NCI-H1694 treated with DMSO at 0.1 percent for 48 hours (cell line): ENCODE measurements around the gene PBX4.

ENCODE experiments used
- DNase-seq: peaks from one replicate; lab custom pipeline; 2025; lab: John Stamatoyannopoulos, UW

Gene PBX4

DNA sequence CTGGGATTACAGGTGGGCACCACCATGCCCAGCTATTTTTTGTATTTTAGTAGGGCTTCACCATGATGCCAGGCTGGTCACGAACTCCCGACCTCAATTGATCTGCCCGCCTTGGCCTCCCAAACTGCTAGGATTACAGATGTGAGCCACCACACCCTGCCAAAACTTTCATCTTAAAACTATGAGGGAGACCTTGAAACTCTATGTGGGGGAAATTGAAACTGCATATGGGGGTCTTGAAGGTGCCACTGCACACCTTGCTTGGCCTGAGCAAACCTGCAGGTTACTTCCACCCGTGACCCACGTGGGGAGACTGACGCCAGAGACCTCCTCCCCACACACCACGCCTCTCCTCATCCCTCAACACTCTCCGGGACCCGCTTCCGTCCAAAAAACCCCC is 64.8 kb downstream of the PBX4 start:
- no peak for DNase-seq

DNA sequence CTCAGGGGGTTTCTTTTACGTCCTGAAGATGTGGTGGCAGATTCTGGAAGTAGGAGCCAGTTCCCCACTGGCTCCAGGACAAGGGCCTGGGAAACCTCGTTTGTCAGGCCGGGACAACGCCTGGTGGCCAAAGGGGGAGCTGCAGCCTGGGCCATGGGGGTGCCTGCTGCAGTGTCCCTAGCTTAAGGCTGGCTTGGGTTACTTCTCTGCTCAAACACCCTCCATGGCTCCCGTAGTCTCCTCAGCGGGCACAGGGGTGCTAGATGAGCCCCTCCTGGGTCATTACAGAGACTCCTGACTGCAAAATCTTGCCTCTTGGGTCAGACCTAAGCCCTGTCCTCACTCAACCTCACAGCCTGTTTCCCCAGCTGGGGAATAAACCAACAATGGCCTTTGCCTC is 65.7 kb downstream of the PBX4 start:
- DNase-seq, result no peak

DNA sequence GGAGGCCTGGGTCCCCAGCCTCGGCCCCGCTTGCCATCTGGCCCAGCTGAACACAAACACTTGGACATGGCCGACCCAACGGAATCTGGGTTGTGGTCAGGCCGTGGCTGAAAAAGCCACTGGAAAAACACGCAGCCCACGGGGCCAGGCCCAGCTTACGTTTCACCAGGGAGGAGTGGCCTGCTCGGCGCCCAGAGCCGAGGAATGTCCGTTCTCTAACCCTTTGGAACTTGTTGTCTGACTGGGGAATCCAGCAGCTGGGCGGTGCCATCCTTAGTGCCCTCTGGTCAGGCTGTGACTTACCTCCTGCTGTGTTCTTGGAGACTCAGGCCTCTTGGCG is 66.7 kb downstream of the PBX4 start:
- no peak for DNase-seq

DNA sequence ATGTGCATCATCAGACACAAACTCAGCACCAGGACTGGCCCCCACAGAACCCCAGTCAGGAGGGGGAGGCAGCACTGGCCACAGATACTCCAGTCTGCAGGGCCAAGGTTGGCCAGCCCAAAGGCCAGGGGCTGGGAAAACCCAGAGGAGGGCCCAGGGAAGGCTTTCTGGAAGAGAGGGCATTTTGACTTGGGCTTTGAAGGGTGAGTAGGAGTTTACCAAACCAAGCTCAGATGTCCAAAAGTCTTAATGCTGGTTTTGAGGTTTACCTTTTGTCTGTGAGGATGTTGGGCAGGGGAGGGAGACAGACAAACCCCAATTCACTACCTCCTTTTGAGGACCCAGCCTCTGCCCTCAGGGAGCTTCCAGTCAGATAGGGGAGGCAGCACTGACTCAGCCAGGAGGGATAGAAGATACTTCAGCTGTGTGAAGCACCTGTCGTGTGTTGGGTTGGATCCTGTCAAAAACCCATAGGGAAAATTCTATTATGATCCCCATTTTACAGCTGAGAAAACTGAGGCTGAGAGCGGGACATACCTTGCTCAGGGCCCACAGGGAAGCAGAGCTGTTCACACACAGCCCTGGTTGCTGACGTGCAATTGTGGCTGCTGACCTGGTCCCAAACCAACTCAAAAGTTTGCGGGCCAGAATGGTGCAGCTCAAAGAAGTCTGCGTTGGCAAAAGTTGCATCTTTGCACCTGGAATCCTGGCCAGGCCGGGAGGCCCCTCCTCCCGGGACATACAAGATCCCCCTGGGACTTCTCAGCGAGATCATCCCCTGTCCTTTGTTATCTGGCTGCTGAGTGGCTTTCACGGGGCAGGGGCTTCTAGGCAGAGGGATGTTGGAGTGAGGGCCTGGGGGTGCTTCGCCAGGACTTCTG is 67.3 kb downstream of the PBX4 start:
- DNase-seq, result no peak

DNA sequence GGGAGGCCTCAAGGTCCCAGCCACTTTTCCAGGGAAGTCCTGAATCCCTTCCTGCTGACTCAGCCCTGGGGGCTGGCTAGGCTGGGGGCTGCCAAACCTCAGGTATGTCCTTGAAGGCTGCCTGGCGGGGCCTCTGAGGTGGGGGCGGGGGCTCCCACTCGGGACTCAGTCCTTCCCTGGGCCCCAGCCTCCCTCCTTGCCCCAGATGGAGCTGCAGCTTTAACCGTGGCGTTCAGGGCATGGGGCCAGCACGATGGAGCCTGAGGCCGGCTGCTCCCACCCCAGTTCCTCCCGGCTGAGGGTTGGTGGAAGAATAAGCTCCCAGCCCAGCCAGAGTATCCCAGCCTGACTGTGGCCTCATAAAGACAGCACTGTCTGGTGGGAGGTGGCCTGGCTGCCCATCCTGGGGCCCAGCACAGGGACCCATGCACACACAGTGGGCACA is 68.0 kb downstream of the PBX4 start:
- DNase-seq, result no peak

DNA sequence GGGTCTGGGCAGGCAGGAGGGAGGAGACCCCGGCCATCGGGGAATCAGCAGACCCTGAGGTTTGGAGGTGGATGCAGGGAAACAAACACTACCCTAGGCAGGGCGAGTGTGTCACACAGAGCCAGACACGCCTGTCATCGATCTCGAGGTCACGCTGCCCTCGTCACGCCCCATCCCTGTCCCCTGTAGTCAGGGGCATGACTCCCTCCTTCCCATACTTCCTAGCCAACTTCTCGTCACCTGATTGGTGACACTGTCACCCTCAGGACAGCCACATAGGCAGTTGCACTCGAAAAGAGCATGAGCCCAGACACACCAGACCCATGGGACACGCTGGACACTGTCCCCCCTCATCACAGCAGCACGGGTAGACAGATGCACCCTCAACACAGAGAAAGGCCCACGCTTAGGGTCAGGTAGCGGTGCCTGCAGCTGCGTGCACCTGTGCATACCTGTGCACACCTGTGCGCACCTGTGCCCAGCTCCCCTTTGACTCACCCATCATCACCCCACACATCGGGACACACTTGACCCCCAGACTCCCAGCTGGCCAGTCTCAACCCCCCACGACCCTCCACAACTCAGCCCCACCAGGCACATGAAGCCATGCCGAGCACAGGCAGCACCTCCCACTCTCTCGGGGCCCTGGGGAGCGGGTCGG is 68.6 kb downstream of the PBX4 start:
- DNase-seq, result no peak

DNA sequence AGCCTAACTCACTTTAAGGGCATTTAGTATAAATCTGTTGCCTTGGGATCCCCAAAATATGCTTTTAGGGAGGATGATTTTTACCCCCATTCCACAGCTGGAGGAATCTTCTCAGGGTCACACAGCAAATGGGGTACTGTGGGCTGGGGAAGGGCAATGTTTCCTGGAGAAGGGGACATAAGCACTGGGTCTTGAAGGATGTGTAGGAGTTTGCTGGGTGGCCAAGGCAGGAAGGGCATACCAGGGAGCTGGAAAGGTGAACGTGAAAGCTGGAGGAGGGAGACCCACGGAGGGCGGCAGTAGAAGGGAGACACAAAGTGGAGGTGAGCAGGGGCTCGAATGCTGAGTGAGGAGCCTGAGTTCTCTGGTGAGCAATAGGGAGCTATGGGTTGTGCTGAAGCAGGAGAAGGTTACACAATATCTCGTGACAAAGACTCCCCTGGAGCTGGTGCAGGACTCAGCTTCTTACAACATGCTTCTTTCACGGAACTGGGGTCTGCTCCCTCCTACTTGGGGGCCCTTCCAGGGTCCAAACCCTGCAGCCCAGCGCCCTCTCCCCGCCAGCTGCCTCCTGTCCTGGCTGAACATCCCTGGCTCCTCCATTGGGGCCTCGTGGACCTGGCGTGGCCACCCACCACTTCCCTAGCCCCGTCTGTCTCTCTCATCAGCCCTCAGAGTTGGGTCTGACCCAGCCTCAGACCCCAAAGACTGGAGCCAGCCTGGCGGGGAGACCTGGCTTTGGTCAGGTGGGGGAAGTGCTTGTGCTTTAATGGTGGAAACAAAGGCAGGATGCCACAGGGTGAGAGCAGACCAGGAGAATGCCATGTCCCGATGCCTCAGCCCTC is 69.3 kb downstream of the PBX4 start:
- no peak for DNase-seq

DNA sequence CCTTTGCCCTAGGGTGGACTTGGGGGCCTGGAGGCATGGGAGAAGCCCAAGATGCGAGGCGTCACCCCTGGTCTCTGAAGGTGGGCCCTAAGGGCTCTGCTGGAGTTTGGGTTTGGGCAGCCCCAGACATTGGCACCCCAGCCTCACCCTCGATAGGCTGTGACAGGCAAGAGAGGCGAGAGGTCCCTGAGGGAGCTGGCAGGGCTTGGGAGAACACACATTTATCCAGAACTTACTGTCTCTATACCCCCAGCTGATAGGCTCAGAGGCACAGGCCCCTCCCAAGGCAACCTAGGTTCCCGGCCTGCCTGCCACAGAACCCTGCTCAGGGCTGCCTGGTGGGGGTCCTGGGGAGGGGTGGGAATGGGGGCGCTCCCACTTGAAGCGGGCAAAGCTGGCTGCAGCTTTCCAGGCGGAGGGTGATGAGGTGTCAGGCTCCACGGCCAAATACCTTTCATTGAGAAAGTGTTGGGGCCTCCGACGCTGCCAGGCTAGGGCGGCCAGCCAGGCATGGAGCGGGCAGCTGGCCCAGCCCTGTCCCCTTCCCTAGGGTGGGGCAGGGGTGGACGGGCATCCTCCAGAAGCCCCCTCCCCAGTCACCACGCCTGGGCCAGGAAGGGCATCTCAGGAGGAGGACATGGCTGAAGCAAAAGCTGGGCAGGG is 70.7 kb downstream of the PBX4 start:
- DNase-seq, result no peak

DNA sequence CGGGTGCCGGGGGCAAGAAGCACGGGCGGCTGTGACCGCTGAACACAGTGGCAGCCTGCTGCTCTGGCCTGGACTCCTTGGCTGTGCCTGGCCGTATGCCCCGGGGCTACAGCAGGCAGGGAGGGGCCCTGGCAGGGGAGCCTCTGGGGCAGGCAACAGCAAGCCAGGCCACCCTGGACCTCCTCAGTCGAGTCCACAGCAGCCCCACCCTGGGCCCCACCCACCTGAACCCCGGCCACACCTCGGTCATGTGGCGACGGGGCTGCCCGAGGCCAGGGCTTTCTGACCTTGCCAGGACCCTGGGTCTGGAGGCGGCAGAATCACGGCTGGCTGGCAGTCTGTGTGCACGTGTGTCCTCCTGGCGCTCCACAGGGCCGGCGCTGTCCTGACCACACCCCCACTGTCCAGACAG is 71.7 kb downstream of the PBX4 start:
- no peak for DNase-seq

DNA sequence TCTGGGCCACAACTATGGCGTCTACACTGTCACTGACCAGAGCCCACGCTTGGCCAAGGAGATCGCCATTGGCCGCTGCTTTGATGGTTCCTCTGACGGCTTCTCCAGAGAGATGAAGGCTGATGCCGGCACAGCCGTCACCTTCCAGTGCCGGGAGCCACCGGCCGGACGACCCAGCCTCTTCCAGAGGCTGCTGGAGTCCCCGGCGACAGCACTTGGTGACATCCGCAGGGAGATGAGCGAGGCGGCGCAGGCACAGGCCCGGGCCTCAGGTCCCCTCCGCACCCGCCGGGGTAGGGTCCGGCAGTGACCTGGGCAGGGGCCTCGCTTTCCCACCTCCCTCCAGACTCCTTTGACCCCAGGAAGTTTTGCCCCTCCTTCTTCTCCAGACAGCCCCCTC is 72.8 kb downstream of the PBX4 start:
- DNase-seq, result no peak

DNA sequence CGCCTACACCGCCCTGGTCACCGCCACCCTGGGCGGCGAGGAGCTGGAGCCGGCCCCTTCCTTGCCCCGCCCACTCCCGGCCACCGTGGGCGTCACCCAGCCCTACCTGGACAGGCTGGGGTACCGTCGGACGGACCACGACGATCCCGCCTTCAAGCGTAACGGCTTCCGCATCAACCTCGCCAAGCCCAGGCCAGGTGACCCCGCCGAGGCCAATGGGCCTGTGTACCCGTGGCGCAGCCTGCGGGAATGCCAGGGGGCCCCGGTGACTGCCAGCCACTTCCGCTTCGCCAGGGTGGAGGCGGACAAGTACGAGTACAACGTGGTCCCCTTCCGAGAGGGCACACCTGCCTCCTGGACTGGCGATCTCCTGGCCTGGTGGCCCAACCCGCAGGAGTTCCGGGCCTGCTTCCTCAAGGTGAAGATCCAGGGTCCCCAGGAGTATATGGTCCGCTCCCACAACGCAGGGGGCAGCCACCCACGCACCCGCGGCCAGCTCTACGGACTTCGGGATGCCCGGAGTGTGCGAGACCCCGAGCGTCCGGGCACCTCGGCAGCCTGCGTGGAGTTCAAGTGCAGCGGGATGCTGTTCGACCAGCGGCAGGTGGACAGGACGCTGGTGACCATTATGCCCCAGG is 73.4 kb downstream of the PBX4 start:
- no peak for DNase-seq

DNA sequence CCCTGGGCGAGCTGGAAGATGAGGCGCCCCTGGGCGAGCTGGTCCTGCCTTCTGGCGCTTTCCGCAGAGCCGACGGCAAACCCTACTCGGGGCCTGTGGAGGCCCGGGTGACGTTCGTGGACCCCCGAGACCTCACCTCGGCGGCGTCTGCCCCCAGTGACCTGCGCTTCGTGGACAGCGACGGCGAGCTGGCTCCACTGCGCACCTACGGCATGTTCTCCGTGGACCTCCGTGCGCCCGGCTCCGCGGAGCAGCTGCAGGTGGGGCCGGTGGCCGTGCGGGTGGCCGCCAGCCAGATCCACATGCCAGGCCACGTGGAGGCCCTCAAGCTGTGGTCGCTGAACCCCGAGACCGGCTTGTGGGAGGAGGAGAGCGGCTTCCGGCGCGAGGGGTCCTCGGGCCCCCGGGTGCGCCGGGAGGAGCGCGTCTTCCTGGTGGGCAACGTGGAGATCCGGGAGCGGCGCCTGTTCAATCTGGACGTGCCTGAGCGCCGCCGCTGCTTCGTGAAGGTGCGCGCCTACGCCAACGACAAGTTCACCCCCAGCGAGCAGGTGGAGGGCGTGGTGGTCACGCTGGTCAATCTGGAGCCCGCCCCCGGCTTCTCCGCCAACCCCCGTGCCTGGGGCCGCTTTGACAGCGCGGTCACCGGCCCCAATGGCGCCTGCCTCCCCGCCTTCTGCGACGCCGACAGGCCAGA is 74.1 kb downstream of the PBX4 start:
- no peak for DNase-seq

DNA sequence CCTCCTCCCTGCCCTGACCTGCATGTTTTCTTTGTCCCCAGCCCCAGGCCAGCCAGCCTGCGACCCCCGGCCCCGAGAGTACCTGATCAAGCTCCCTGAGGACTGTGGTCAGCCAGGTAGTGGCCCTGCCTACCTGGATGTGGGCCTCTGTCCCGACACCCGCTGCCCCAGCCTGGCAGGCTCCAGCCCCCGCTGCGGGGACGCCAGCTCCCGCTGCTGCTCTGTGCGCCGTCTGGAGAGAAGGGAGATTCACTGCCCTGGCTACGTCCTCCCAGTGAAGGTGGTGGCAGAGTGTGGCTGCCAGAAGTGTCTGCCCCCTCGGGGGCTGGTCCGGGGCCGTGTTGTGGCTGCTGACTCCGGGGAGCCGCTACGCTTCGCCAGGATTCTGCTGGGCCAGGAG is 74.8 kb downstream of the PBX4 start:
- no peak for DNase-seq

DNA sequence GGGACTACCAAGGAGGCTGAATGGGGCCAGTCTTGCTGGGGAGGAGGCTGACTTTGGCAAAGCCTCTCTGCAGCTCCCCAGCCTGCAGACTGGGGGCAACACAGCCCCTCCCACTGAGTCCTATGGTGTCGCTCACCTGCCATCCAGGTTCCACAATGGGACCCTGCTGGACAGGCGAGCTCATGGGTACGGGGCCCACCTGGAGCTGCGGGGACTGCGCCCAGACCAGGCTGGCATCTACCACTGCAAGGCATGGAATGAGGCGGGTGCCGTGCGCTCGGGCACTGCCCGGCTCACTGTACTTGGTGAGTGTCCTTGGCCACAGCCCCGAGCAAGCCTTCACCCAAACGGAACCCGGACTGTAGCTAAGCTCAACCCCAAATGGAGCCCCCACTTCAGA is 75.4 kb downstream of the PBX4 start:
- DNase-seq, result no peak

DNA sequence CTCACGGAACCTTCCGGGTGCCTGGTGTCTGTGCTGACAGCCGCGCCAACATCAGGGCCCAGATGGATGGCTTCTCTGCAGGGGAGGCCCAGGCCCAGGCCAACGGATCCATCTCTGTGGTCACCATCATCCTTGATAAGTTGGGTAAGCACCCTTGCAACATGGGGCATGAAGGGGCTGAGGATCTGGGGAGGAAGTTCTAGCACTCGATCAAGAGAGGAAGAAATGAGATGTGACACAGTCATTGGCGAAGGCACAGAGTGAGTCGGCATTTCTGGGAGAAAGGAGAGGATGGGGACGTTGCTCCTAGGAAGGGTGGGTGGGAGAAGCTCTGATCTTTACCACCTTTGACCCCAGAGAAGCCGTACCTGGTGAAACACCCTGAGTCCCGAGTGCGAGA is 76.0 kb downstream of the PBX4 start:
- no peak for DNase-seq

DNA sequence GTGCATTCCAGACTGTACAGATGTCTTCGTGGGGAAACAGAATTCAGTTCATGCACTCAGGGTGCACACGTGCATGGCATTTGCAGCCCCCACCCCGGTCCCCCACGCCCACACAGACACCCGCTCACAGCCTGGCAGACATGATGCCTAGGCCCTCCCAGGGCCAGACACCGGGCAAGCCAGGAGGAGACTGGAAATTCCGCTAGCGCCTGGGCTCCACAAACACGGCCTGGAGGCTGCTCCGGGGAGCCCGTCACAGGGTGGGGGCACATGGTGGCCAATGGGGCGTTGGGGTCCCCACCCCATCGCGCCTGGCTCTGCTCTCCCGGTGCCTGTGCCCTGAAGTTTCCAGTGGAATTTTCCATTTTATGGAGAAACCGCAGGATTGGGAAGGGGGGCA is 76.9 kb downstream of the PBX4 start:
- no peak for DNase-seq

DNA sequence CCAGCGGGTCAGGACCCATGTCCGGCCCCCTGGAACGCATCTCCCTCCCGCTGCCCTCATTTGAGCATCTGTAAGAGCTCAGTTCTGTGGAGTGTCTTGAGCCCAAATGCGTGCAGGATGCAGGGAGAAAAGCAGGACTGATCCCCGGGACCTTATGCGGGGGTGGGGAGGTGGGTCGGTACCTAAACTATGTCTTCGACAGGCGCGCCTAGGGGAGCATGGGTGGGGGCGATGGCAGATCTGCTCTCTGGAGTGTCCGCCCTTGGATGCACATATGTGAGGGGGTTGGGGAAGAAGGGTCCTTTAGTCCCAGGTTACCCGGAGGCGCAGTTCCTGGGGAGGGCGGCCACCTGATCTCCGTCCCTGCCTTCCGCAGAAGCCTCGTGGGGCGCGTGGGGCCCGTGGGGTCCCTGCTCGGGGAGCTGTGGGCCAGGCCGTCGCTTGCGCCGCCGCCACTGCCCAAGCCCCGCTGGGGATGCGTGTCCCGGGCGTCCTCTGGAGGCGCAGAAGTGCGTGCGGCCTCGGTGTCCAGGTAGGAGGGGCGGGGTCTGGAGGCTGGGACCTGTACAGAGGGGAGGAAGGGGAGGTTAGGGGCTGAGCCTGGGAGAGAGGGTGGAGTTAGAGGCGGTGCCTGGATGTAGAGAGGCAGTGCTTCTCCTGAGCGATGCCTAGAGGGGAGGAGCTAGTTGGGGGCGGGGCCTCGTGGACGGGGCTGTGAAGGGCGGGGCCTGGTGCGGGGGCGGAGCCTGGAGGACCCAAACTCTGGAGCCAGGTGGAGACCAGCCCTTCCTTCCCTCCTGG is 77.6 kb downstream of the PBX4 start:
- DNase-seq, result no peak

DNA sequence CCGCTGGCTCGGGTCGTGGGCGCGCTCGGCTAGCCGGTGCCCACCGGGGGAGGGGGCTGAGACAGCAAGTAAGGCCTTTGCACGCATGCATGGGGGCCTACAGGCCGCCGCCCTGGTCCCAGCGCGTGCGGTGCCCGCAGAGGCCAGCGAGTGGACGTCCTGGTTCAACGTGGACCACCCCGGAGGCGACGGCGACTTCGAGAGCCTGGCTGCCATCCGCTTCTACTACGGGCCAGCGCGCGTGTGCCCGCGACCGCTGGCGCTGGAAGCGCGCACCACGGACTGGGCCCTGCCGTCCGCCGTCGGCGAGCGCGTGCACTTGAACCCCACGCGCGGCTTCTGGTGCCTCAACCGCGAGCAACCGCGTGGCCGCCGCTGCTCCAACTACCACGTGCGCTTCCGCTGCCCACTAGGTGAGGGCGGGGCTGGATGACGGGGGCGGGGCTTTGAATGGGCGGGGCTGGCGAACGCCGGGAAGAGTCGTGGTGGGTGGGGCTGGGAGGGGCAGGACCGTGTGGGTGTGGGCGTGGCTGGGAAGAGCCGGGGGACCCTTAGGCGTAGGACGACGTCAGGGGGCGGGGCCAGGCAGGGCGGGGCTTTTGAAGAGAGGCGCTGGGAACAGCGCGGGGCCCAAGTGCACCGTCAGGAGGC is 78.3 kb downstream of the PBX4 start:
- no peak for DNase-seq

DNA sequence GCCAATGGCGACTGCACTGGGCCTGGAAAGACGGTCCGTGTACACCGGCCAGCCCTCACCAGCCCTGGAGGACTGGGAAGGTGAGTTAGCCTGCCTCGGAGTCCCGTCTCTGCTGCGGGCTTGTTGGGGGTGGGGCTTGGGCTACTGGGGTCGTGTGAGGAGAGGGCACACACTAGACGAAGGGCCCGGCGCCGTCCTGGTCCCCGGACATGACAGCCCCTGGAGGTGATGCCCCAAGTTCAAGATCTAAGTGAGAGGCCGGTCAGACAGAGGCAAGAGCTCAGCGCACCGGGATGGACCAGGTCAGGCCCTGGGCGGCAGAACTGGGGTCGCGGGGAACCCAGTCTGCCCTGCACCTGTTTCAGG is 78.8 kb downstream of the PBX4 start:
- no peak for DNase-seq

DNA sequence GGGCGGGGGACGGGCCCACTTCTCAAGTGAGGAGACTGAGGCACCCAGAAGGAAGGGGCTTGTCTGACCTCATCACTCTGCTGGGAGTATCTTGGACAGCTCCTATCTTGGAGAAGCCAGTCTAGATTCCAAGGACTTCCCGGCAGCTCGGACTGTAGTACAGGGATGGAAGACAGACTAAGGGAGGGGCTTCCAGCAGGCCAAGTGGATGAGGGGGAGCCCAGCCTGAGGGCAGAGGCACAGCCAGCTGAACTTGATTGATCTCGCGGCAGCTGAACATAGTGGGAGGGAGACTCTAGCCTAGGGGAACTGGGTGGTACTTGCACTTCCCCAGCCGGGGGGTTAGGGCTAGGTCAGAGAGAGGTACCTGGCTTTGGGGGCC is 79.7 kb downstream of the PBX4 start:
- DNase-seq, result no peak
